Embryonic facial prominence (tissue), 1 donor: ENCODE measurements around the gene DENND6B.
"Not testable (repeated sequence)": the region's sequence is repeated elsewhere in the genome, so short reads cannot be mapped to it uniquely, and the experiment has no call there.

Experiments
- DNase-seq: peaks from one replicate; pipeline ENCODE4 v3.0.0-alpha.2; 2016; ENCODE audit errors: extremely low spot score

Gene DENND6B

DNA sequence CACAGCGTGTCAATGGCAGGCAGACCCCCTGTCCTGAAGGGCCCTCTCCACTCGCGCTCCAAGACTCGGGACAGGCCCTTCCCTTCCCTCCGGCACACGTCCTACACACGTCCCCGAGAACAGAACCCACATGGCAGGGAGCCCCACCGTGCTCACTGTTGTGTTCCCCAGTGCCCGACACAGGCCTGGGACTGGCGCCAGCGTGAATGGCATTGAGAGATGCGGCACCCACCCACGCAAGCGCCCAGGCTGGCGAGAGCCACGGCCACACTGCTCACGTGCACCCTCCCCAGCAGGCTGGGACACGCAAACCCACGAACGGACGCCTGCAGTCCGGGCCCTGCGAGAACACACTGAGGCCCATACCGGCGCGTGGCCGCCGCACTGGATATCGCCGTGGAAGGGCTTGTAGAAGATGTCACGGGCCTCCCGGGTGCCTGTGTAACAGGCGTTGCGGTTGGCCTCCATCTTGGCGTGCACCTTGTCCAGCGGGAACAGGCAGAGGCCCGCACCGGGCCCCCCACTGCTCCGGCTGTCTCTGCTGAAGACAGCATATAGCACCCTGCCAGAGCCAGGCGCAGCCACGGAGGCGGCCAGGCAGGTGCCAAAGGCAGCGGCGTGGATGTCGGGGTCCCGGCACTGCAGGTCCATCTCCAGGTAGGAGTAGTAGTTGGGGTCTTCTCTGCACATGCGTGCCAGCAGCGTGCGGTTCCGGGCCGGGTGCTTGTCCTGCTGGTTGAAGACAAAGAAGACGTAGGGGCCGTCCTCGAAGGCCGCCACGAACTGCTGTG is 37.5 kb downstream of the DENND6B start:
- no peak for DNase-seq

DNA sequence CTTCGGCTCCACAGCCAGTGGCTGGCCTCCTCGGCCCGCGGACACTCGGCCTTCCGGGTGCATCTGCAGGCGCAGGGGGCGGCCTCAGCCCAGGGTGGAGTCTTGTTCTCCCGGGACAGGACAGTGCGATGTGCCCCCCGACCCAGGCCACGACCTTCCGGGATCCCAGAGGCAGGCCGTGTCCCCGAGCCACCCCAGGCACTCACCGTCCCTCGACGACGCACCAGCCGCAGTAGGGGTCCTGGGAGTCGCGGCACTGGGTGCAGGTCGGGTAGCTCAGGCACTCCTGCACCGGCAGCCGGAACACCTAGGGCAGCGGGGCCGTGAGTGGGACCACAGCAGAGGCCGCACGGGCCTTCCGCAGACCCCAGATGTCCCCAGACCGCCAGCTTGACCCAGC is 39.1 kb downstream of the DENND6B start:
- DNase-seq = no peak

DNA sequence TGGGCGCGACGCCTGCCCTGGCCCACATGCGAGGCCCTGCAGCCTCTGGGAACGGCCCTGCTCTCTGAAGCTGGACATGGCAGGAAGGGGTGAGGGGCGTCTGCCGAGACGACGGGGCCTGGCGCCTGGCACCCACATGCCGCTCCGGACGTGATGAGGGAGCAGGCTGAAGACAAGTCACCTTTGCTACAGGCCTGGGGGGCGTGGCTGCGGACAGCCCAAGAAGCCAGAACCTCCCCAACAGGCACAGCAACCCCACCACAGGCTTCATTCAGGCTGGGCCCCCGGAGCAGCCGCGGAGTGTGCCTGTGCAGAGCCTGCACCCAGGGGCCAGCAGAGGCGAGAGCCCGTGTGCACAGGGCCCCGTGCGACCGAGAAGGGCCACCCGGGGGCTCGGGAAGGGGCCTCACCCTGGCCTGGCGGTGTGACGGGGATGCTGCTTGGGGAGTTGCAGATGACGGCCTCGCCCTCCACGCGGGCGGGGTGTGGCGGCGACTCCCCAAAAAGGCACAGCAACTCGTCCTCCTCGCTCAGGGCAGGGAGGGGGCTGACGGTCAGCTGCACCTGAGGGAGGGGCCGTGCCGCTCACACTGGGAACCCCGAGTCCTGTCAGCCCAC is 40.0 kb downstream of the DENND6B start:
- DNase-seq = no peak

DNA sequence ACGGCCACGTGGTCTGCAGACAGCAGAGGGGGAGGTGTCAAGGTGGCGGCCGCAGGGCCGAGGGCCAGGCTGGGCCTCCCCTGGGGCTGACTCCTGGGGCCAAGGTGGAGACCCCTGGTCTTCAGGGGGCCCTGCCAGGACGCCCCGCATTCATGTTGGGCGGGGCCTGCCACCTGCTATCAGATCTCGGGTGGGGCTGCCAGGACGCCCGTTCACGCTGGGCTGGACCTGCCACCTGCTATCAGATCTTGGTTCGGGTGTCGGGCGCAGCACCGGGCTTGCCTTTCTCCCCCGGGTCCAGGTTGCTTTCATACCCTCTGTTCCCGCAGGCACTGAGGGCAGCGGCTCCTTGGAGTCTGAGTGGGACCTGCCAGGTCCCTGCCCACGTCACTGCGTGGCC is 40.5 kb downstream of the DENND6B start:
- DNase-seq = no peak

DNA sequence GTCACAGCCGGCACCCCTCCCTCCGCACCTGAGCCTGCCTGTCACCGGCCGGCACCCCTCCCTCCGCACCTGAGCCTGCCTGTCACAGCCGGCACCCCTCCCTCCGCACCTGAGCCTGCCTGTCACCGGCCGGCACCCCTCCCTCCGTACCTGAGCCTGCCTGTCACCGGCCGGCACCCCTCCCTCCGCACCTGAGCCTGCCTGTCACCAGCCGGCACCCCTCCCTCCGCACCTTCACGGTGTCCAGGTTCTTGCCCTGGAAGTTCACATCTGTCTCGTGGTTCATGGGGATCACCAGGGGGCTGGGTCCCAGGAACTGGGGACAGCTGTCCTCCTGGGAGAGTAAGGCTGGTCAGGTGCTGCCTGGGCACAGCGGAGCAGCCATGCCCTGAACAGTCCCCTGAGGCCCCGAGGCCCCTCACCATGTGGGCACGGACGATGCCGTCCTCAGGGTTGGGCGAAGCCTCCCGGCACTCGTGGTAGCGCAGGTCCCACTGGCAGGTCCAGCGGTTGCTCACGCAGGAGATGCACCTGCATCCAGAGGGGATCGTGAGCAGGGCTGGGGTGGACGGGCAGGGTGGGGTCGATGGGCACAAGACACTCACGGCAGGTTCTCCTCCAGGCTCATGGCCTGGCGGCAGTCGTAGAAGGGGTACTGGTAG is 41.1 kb downstream of the DENND6B start:
- DNase-seq = no peak

DNA sequence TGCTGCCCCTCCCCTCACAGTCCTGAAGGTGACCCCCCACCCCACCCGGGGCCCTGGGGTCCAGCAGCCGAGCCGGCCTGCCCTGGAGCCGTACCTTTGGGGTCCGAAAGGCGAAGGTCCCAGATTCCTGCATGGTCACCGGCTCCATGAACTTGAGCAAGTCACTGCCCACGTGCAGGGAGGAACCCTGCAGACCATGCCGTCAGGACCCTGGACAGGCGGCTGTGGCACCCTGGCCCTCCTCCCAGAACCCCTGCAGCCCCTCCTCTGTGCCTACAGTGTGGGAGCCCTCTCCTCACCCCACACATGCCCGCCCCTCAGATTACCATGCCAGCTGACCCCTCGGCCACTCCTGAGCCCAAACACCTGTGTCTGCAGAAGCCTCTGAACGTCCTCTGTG is 42.3 kb downstream of the DENND6B start:
- DNase-seq = no peak

DNA sequence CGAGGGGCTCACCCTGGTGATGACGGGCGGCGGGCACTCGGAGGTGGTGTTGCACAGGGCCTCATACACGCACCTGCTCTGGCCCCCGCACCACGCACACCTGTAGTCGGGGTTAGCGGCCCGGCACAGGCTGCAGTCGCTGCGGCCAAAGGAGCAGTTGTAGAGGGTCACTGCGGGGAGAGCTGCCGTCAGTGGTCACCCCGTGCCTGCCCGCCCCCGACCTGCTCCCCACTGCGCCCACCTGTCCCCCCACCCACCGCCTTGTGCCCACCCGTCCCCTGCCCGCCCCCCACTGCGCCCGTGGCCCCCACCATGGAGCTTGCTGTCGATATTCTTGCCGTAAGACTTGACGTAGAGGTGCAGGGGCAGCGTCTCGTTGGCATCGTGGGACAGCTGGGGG is 43.0 kb downstream of the DENND6B start:
- DNase-seq = no peak

DNA sequence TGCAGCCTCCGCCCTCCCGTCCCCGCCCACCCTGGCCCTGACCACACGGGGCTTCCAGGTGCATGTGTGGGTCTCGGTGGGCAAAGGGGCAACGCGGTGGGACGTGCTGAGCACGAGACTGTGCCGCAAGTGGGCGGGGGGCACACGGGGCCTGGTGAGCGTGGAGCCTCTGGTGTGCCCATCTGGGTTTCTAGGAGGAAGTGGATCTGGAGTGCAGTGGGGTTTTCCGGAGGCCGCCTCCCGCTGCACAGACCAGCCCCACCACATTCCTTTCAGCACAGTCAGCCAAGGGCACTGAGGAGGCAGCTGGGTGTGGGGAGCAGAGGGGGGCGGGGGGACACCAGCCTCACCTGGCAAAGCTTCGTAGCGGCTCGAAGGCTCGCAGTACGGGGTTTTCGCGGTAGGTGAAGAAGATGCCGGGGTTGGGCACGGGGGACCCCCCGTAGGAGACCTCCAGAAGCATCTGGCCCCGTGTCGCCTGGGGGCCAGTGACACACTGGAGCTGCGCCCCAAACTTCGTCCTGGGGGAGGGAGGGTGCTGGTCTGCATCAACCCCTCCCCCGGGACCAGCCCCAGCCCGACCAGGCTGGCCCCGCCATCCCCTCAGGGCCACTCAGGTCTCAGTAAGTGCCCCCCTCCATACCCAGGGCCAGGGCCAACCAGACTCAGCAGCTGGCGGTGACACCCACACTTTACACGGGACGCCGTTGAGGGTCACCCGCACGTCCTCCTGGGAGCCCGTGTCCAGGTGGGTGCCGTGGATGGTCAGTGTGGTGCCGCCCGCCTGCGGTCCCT is 44.3 kb downstream of the DENND6B start:
- DNase-seq = no peak

GRCh38 chr22:50281957-50282356 is 44.9 kb downstream of the DENND6B start:
- DNase-seq = no peak

DNA sequence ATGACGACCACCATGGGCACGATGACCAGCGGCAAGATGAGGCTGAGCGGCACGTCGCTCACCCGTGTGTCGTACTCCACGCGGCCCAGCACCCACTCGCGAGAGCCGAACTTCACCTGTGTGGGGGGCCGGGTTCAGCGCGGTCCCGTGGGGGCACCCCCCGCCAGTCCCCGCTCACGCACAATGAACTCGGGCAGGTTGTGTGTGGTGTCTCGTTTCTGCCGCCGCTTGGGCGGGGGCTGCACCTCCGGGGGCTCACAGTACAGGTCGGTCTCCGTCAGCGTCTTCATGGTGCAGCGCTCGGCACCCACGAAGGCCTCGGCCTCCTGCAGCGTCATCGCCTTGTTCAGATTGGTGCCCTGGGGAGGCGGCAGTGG is 45.4 kb downstream of the DENND6B start:
- DNase-seq = no peak

DNA sequence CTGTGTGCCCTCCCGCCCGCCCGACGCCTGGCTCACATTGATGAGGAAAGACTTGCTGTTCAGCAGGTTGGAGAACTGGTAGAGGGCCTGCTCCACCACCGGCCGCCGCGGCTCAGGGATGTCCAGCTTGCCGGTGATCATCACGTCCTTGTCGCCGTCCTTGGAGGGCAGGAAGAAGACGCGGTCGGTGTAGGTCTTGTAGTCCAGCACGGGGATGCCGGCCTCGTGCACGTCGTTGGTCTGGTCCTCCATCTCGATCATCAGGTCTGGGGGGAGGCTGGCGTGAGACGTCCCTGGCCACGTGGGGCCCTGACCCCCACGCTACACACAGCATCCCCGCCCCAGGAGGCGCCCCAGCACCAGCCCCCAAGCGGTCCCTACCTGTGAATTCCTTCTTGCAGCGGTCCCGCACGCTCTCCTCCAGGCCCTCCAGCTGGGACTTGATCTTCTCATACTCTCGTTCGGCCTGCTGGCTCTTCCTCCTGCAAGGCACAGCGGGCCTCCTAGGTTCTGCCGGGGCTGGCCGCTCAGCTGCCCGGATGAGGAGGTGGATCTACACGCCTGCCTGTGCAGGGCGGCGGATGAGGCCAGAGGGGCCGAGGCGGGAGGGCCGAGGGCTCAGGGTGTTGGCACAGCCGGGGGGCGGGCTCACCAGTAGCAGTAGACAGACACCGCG is 46.0 kb downstream of the DENND6B start:
- no peak for DNase-seq

DNA sequence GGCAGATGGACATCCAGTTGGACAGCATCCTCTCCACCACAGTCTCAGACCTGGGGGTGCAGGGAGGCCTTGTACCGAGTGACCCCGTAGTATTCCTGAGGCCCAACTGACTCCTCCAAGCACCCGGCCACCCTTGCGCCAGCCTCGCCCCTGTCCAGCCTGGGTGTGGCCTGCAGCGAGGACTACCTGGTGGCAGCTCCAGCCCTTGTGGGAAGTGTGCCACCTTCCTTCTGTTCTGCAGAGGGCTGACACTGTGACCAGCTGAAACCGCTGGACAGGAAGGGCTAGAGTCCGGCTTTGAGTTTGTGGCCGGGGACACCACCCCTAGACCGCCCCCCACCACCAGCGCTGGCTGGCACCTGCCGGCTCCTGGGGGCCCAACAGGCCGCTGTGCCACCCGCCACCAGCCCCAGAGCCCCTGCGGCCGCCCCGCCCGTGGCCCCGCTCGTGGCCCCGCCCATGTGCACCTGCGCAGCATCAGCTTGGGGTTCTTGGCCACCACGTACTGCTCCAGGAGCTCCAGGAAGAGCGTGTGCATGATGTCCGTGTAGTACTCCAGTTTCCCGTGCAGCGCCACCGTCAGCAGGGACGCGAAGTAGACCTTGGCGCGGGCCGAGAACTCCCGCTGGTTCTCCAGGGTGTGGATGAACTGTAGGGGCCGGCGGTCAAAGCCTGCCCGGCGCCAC is 46.6 kb downstream of the DENND6B start:
- DNase-seq = no peak

GRCh38 chr22:50278956-50279619 is 47.7 kb downstream of the DENND6B start:
- DNase-seq = no peak

DNA sequence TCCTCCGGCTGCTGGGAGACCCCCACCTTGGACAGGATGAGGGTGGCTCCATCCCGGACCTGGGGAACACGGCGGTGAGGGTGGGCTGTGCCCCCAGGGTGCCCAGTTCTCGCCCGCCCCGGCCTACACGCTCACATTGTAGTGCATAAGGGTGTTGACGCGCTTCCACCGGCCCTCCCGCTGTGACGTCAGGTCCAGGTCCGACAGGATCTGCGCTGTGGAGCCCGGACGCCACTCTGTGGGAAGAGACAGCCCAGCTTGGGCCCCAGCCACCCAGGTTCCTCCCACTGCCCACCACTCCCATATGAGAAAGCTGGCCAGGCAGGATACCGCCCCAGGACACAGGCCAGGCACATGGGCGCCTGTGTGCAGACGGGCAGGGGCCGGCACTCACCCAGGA is 48.4 kb downstream of the DENND6B start:
- no peak for DNase-seq

DNA sequence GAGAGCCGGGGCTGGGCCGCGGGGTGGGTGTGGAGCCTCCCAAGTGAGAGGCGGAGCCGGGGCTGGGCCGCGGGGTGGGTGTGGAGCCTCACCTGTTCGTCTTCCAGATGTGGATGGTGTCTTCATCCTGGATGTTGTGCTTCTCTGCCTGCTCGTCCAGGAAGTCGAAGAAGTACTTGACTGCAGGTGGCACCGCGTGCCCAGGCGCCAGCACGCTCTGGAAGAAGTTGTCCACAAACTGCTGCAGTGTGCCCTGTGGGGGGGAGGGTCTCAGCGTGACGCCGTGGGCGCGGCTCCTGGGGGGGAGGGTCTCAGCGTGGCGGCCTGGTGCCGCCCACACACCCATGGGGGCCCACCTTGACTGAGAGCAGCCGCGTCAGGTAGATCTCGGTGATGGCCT is 49.1 kb downstream of the DENND6B start:
- no peak for DNase-seq

GRCh38 chr22:50276143-50276542 is 50.7 kb downstream of the DENND6B start:
- DNase-seq = no peak

DNA sequence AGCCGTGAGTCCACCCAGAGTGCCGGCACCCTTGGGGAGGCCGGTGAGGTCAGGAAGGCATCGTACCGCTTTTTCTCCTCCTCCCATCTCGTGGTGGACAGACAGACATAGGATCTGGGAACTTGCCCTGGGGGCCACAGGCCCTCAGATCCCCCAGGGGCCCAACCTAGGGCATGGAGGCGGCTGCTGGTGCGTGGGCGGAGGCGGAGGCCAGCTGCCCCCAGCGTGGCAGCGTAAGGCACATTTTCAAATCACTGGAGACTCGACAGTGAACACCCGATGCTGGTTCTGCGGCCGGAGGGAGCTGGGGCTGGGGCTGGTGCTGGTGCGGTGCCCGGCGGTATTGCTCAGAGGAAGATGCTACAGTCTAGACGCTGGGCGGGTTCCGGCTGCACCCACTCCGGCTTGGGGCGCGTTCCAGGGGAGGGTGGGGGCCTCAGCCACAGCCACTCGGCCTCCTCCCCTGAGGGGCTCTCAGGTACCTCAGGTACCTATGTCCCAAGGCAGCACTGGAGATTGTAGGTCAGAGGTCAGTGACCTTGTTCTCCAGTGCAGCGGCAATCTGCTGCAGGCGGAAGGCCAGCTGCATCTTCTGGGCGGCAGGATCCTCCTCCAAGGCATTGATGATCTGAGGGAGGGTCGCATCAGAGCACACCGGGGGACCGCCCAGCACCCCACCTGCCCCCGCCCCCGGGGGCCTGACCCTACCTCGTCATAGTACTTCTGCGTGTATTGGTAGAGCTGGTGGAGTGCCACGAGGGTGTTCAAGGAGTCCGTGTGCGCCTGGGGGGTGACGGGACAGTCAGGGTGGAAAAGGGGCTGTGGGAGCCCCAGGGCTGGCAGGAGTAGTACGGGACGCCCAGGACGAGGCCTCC is 51.4 kb downstream of the DENND6B start:
- no peak for DNase-seq

DNA sequence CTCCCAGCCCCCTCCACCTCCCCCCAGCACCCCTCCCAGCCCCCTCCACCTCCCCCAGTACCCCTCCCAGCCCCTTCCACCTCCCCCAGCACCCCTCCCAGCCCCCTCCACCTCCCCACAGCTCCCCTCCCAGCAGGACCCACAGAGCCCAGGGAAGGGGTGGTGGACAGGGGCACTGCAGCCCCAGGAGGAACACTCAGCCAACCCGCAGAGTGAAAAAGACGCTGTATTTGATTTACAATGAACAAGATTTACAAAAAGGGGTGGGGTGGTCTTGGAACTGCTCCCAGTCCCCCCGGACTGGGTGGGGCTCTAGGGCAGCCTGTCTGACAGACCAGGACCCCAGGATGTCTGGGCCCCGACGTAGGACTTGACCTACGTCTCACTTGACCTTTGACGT is 52.0 kb downstream of the DENND6B start:
- no peak for DNase-seq

DNA sequence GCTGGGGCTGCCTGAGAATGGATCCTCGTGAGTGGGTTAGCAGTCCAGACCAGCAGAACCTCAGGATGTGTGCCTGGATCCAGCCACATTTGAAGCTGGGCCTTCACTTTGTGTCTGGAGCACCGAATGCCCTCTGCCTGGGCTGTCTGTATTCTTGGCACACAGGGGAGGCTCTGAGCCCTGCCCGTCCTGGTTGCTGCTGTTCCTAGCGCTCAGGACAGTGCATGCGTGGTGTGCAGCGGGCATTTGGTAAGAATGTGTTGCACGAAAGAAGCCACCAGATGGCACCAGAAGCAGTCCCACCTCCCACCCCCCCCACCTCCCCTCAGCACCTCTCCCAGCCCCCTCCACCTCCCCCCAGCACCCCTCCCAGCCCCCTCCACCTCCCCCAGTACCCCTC is 52.5 kb downstream of the DENND6B start:
- DNase-seq = no peak

- not testable (repeated sequence) for DNase-seq
Observed at GRCh38 chr22:50273781-50274180, 53.0 kb downstream of the DENND6B start.
